IPS-NIHi7 (cell line): Measurements from ENCODE around the gene L1TD1.
A peak's percentile ranks its signal among the peaks of the same experiment; 100 is the strongest.
"Not testable (repeated sequence)": the region's sequence is repeated elsewhere in the genome, so short reads cannot be mapped to it uniquely, and the experiment has no call there.

Experiments used
- DNase-seq: peaks from one replicate; pipeline ENCODE4 v3.0.0; 2012; ENCODE audit warnings: mixed read lengths; ENCODE audit errors: extremely low spot score

The L1TD1 gene

DNA sequence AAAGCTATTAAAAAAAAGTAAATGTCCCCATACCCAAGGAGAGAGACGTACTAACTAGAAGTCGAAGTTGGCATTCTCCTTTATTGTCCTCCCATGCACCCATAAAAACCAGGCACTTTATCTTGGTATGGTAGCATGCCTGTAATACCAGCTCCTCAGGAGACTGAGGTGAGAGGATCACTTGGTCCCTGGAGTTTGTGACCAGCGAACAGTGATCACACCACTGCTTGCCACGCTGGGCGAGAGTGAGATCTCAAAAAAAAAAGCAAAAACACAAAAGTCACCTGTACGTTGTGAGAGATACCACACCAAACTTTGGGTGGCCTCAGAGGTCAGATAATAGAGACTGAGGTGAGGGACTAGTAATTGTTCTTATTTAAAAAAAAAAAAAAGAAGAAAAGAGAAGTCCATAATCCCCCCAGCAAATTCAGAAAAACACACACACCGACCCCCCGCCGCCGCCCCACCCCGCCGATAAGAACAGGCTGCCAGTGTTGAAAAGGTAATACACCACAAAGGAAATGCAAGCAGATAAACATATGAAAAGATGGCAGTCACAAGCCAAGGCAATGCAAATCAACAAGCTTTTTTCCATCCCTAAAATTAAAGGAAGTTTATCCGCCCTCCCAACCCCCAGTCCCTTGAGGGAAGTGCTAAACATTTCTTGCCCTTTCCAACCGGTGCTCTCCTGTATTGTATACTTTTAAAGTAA lies 3.6 kb downstream of the L1TD1 start:
- peak; percentile 52 for DNase-seq

DNA sequence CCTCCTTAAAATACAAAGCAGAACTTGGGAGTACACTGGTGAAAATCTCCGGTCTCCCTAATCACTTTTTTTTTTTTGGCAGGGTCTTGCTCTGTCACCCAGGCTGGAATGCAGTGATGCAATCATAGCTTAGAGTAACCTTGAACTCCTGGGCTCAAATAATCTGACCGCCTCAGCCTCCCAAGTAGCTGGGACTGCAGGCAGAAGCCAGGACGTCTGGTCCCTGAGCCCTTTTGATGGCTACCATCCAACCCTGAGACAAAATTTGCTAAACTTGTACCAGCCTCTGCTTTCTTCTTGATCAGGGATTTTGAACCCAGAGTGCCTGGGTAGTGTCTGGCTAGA lies 4.1 kb downstream of the L1TD1 start:
- no peak for DNase-seq

- no peak for DNase-seq
Observed at GRCh38 chr1:62207187-62207586, 12.5 kb downstream of the L1TD1 start.

GRCh38 chr1:62208087-62208486 lies 13.4 kb downstream of the L1TD1 start:
- no peak for DNase-seq

- DNase-seq, result no peak
Observed at GRCh38 chr1:62208970-62209369, 14.3 kb downstream of the L1TD1 start.

DNA sequence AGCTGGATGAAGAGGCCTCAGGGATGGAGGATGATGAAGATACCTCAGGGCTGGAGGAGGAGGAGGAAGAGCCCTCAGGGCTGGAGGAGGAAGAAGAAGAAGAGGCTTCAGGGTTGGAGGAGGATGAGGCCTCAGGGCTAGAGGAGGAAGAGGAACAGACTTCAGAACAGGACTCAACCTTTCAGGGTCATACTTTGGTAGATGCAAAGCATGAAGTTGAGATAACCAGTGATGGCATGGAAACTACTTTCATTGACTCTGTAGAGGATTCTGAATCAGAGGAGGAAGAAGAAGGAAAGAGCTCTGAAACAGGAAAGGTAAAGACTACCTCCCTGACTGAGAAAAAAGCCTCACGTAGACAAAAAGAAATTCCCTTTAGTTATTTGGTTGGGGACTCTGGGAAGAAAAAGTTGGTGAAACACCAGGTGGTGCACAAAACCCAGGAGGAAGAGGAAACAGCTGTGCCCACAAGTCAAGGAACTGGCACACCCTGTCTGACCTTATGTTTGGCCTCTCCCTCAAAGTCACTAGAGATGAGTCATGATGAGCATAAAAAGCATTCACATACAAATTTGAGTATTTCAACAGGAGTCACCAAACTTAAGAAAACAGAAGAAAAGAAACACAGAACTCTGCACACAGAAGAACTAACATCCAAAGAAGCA lies 15.4 kb downstream of the L1TD1 start:
- no peak for DNase-seq

- no peak for DNase-seq
Observed at GRCh38 chr1:62210960-62211359, 16.3 kb downstream of the L1TD1 start.

GRCh38 chr1:62212411-62212810 lies 17.8 kb downstream of the L1TD1 start:
- no peak for DNase-seq

- no peak for DNase-seq
Observed at GRCh38 chr1:62213075-62213914, 18.6 kb downstream of the L1TD1 start.

GRCh38 chr1:62218604-62219003 lies 24.0 kb downstream of the L1TD1 start:
- no peak for DNase-seq

GRCh38 chr1:62220456-62220855 lies 25.8 kb downstream of the L1TD1 start:
- not testable (repeated sequence) for DNase-seq

- DNase-seq, result no peak
Observed at GRCh38 chr1:62221171-62221570, 26.5 kb downstream of the L1TD1 start.

DNA sequence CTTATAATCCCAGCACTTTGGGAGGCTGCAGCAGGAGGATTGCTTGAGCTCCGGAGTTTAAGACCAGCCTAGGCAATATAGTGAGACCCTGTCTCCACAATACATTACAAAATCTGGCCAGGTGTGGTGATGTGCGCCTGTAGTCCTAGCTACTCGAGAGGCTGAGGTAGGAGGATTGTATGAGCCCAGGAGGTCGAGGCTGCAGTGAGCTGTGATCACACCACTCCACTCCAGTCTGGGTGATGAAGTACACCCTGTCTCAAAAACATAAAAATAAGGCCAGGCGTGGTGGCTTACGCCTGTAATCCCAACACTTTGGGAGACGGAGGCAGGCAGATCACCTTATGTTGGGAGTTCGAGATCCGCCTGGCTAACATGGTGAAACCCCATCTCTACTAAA lies 27.7 kb downstream of the L1TD1 start:
- no peak for DNase-seq

- DNase-seq, result no peak
Observed at GRCh38 chr1:62224182-62224581, 29.5 kb downstream of the L1TD1 start.

- DNase-seq, result no peak
Observed at GRCh38 chr1:62227496-62227895, 32.8 kb downstream of the L1TD1 start.

DNA sequence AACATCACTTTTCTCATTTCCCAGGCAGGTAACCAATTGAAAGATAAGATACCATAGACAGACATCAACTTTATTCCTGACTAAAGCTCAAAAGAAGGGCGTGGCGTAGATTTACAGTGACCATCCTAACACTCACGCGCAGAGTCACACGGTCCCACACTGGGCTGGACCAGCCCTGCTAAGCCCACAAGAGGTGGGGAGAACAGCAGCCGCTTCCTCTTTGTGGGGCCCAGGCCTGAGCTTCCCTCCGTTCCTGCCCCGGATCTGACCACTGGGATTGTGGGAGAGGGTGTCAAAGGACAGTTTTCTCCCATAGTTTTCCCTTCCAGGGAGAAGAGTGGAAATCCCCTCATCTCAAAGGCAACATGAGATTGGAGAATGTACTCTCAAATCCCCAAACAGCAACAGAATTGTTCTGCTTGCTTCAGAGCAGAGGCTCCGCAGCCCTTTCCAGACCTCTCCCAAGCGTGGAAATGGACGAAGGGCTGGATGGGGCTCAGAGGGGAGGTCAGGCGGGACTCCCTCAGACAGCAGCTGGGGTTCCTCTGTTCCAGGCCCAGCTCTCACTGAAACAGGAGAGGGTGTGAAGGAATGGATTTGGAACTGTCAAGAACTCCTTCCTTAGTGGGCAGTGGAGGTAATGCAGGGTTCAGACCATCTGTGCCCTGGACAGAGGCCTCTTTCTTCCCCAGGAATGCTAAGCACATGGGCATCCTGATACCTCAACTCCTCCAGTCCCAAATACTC lies 33.7 kb downstream of the L1TD1 start:
- DNase-seq, result no peak

DNA sequence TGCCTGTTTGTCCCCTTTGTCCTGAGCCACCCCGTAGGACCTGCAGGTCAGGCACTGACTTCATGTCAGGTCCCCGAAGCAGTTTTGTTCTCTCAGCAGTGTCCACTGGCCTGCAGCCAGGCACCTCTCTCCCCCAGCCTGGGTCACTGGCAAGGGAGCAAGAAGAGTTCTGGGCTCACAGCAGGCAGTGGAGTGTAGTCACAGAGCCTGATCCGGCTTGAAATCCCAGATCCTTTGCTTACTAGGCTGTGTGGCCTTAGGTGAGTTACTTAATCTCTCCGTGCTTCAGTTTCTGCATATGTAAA lies 34.2 kb downstream of the L1TD1 start:
- DNase-seq, result no peak

DNA sequence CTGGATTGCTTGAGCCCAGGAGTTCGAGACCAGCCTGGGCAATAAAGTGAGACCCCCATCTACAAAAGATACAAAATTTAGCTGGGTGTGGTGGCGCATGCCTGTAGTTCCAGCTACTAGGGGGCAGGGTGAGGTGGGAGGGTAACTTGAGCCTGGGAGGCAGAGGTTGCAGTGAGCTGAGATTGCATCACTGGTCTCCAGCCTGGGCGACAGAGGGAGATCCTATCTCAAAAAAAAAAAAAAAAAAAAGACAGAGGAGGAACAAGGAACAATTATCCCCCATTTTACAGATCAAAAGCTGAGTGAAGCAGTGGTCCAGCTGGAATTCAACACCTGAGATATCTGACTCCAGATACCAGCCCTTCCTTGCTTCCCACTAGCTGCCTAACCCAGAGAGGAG lies 34.8 kb downstream of the L1TD1 start:
- no peak for DNase-seq

GRCh38 chr1:62229932-62230331 lies 35.3 kb downstream of the L1TD1 start:
- DNase-seq, result no peak

- DNase-seq, result no peak
Observed at GRCh38 chr1:62230718-62231117, 36.1 kb downstream of the L1TD1 start.

GRCh38 chr1:62232871-62233278 lies 38.2 kb downstream of the L1TD1 start:
- no peak for DNase-seq

GRCh38 chr1:62233926-62234450 lies 39.3 kb downstream of the L1TD1 start:
- no peak for DNase-seq
